ENCODE measurements around the gene AKAP6.

The AKAP6 gene

GRCh38 chr14:32329146-32329545 lies at the start of gene AKAP6:
TSS of gene AKAP6 (plus strand) at chr14:32329298. CDS start at chr14:32433494, 104,196 bp downstream.
- in situ Hi-C loops (cut with HindIII; ENCODE audit: low sequenced_read_pairs), result no loop called here

- in situ Hi-C loops (cut with HindIII; ENCODE audit: low sequenced_read_pairs), result no loop called here
Observed at GRCh38 chr14:32286602-32287001, 42.5 kb upstream of the AKAP6 start.

- in situ Hi-C loops (cut with HindIII; ENCODE audit: low sequenced_read_pairs), result no loop called here
Observed at GRCh38 chr14:32296366-32296765, 32.7 kb upstream of the AKAP6 start.

- in situ Hi-C loops (cut with HindIII; ENCODE audit: low sequenced_read_pairs), result no loop called here
Observed at GRCh38 chr14:32298346-32298745, 30.8 kb upstream of the AKAP6 start.

GRCh38 chr14:32300136-32300535 lies 29.0 kb upstream of the AKAP6 start:
- in situ Hi-C loops (cut with HindIII; ENCODE audit: low sequenced_read_pairs), result no loop called here

- in situ Hi-C loops (cut with HindIII; ENCODE audit: low sequenced_read_pairs), result no loop called here
Observed at GRCh38 chr14:32303865-32304264, 25.2 kb upstream of the AKAP6 start.

GRCh38 chr14:32304296-32304695 lies 24.8 kb upstream of the AKAP6 start:
- in situ Hi-C loops (cut with HindIII; ENCODE audit: low sequenced_read_pairs), result no loop called here

- in situ Hi-C loops (cut with HindIII; ENCODE audit: low sequenced_read_pairs), result no loop called here
Observed at GRCh38 chr14:32306549-32306948, 22.5 kb upstream of the AKAP6 start.

- in situ Hi-C loops (cut with HindIII; ENCODE audit: low sequenced_read_pairs), result no loop called here
Observed at GRCh38 chr14:32307881-32308582, 21.1 kb upstream of the AKAP6 start.

GRCh38 chr14:32310876-32311275 lies 18.2 kb upstream of the AKAP6 start:
- in situ Hi-C loops (cut with HindIII; ENCODE audit: low sequenced_read_pairs), result no loop called here

- in situ Hi-C loops (cut with HindIII; ENCODE audit: low sequenced_read_pairs), result no loop called here
Observed at GRCh38 chr14:32311294-32312009, 17.6 kb upstream of the AKAP6 start.

GRCh38 chr14:32312010-32312331 lies 17.1 kb upstream of the AKAP6 start:
- in situ Hi-C loops (cut with HindIII; ENCODE audit: low sequenced_read_pairs), result no loop called here

GRCh38 chr14:32313844-32314376 lies 15.2 kb upstream of the AKAP6 start:
- in situ Hi-C loops (cut with HindIII; ENCODE audit: low sequenced_read_pairs), result no loop called here

- in situ Hi-C loops (cut with HindIII; ENCODE audit: low sequenced_read_pairs), result no loop called here
Observed at GRCh38 chr14:32318087-32318795, 10.9 kb upstream of the AKAP6 start.

GRCh38 chr14:32319368-32320049 lies 9.6 kb upstream of the AKAP6 start:
- in situ Hi-C loops (cut with HindIII; ENCODE audit: low sequenced_read_pairs), result no loop called here

GRCh38 chr14:32324601-32325000 lies 4.5 kb upstream of the AKAP6 start:
- in situ Hi-C loops (cut with HindIII; ENCODE audit: low sequenced_read_pairs), result no loop called here

GRCh38 chr14:32327255-32327961 lies 1.7 kb upstream of the AKAP6 start:
- in situ Hi-C loops (cut with HindIII; ENCODE audit: low sequenced_read_pairs), result no loop called here

GRCh38 chr14:32329690-32330285 lies 690 bp downstream of the AKAP6 start:
- in situ Hi-C loops (cut with HindIII; ENCODE audit: low sequenced_read_pairs), result no loop called here

GRCh38 chr14:32330351-32331111 lies 1.4 kb downstream of the AKAP6 start:
- in situ Hi-C loops (cut with HindIII; ENCODE audit: low sequenced_read_pairs), result no loop called here

All from endothelial cell of hepatic sinusoid (primary cell).